Ovary (tissue), 3 donors: ENCODE measurements around the gene TMEM233.

Experiments
- EP300 ChIP-seq: sonication (generic); formaldehyde crosslinking; IDR thresholded peaks from one replicate; pipeline ENCODE4 v1.6.1; 2017; ENCODE audit warnings: antibody characterized with exemption
- POLR2A ChIP-seq: fragments of 450-650 bp; IDR thresholded peaks from one replicate; pipeline ENCODE4 v1.6.1; 2017; ENCODE audit warnings: antibody characterized with exemption, mild to moderate bottlenecking, moderate library complexity
- TF ChIP-seq, protein P1 (sequence below), 3 donors: fragments of 450-650 bp in 2 of 3; fragments of 200-600 bp in 1 of 3; IDR thresholded peaks; one replicate each; pipeline versions ENCODE4 v1.5.1 to v1.8.0; 2016 to 2022; ENCODE audit warnings: antibody characterized with exemption in 3 of 3, mild to moderate bottlenecking in 1 of 3
- donor health status: DM: no; HTN: no; CAD: no.

DNA sequence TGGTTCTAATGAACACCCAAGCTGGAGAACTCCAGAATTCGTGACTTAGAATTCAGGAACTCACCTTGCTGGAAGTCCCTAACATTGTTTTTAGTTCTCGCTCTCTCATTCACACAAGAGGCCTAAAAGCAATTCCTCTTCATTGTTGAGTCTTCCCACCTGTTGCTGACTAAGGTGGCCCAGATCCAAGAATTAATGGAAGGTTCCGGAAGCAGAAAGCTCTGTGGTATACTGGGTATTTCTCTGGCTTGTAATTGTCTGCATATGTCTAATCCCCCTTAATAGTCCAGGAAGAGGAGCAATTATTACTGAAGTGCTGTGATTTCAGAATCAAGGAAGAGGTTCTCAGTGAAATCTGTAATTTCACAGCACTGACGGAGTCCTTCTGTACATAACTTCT is 31.4 kb downstream of the TMEM233 start:
- TF ChIP-seq, protein P1, sequence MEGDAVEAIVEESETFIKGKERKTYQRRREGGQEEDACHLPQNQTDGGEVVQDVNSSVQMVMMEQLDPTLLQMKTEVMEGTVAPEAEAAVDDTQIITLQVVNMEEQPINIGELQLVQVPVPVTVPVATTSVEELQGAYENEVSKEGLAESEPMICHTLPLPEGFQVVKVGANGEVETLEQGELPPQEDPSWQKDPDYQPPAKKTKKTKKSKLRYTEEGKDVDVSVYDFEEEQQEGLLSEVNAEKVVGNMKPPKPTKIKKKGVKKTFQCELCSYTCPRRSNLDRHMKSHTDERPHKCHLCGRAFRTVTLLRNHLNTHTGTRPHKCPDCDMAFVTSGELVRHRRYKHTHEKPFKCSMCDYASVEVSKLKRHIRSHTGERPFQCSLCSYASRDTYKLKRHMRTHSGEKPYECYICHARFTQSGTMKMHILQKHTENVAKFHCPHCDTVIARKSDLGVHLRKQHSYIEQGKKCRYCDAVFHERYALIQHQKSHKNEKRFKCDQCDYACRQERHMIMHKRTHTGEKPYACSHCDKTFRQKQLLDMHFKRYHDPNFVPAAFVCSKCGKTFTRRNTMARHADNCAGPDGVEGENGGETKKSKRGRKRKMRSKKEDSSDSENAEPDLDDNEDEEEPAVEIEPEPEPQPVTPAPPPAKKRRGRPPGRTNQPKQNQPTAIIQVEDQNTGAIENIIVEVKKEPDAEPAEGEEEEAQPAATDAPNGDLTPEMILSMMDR (IDR thresholded peaks at IDR 0.05), result no peak
- TF ChIP-seq POLR2A (no peak), EP300 (no peak)
